PFSK-1 (cell line): Measurements from ENCODE around the gene IVL.

Experiments
- FOXP2 ChIP-seq: optimal IDR thresholded peaks from 2 replicates; pipeline ENCODE3; 2011; ENCODE audit warnings: borderline replicate concordance, control low read depth, inconsistent platforms; ENCODE audit not compliant: insufficient read depth; ENCODE audit errors: extremely low read length, extremely low read depth
- POLR2AphosphoS5 ChIP-seq: IDR thresholded peaks from 2 replicates; pipeline ENCODE4 v1.6.1; 2012; ENCODE audit warnings: low read depth, mild to moderate bottlenecking, control low read depth, low read length, moderate library complexity
- SIN3A ChIP-seq: IDR thresholded peaks from 2 replicates; pipeline ENCODE4 v1.6.1; 2012; ENCODE audit warnings: mild to moderate bottlenecking, low read length, moderate library complexity, borderline replicate concordance; ENCODE audit not compliant: insufficient read depth
- TAF1 ChIP-seq: IDR thresholded peaks from 2 replicates; pipeline ENCODE4 v1.6.1; 2012; ENCODE audit warnings: low read length, control low read depth, borderline replicate concordance; ENCODE audit not compliant: insufficient read depth
- TF ChIP-seq, protein P1 (sequence below), 2 experiments: IDR thresholded peaks; 2 replicates each; pipeline versions ENCODE4 v1.6.1 to v1.8.0; 2011 to 2012; ENCODE audit warnings: low read depth in 2 of 2, low read length in 2 of 2, control low read depth in 1 of 2, inconsistent platforms in 1 of 2, mild to moderate bottlenecking in 1 of 2, moderate library complexity in 1 of 2; ENCODE audit not compliant: insufficient read depth in 1 of 2

IVL gene

DNA sequence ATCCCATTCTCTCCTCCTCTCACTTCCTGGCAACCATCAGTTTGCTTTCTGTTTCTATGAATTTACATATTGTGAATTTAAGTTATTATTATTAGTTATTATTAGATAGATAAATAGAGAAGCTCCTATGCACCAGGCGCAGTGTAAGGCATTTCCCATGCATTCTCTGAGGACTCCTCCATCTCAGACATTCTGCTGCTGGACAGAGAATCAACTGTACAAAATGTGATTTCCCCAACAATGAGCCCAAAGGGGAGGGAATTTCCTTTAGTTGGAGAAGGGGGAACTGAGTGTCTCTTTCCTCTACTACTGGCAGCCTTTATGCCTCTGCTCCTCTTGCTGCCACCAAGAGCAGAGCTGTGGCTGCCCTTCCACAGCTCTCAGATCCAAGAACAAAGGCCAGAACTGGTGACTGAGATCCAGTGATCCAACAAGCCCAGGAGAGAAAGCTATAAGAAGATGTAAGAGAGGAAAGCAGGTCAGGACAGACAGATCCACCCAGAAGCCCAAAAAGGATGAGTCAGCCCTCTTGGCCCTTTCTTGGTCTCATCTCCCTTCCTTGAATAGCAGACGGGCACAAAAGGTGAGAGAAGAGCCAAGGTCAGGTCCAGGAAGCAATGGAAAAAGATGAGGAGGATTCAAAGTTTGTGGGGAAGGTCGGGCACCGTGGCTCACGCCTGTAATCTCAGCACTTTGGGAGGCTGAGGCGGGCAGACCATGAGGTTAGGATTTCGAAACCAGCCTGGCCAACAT lies 3.5 kb upstream of the IVL start:
- TF ChIP-seq TAF1 = no peak
- TF ChIP-seq POLR2AphosphoS5 = no peak
- TF ChIP-seq, protein P1, sequence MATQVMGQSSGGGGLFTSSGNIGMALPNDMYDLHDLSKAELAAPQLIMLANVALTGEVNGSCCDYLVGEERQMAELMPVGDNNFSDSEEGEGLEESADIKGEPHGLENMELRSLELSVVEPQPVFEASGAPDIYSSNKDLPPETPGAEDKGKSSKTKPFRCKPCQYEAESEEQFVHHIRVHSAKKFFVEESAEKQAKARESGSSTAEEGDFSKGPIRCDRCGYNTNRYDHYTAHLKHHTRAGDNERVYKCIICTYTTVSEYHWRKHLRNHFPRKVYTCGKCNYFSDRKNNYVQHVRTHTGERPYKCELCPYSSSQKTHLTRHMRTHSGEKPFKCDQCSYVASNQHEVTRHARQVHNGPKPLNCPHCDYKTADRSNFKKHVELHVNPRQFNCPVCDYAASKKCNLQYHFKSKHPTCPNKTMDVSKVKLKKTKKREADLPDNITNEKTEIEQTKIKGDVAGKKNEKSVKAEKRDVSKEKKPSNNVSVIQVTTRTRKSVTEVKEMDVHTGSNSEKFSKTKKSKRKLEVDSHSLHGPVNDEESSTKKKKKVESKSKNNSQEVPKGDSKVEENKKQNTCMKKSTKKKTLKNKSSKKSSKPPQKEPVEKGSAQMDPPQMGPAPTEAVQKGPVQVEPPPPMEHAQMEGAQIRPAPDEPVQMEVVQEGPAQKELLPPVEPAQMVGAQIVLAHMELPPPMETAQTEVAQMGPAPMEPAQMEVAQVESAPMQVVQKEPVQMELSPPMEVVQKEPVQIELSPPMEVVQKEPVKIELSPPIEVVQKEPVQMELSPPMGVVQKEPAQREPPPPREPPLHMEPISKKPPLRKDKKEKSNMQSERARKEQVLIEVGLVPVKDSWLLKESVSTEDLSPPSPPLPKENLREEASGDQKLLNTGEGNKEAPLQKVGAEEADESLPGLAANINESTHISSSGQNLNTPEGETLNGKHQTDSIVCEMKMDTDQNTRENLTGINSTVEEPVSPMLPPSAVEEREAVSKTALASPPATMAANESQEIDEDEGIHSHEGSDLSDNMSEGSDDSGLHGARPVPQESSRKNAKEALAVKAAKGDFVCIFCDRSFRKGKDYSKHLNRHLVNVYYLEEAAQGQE (IDR thresholded peaks at IDR 0.05; ENCODE audit: insufficient read depth in 1 of 2, low read depth in 2 of 2, low read length in 2 of 2) = no peak
- TF ChIP-seq FOXP2 = no peak
- TF ChIP-seq SIN3A = no peak

DNA sequence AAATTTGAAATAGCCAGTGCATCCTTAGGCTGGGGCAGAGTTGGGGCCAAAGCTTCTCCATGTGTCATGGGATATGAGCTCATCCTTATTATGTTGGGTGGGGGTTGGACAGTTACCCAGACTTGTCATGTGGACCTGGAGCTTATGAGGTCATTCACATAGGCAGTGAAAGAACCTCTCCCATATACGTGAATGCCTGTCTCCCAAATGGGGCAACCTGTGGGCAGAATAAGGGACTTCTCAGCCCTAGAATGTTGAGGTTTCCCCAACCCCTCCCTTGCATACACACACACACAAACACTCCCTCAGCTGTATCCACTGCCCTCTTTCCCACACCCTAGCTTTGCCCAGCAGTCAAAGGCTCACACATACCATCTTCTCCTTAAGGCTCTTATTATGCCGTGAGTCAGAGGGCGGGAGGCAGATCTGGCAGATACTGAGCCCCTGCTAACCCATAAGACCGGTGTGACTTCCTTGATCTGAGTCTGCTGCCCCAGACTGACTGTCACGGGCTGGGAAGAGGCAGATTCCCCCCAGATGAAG lies 2.3 kb upstream of the IVL start:
- no peak for TF ChIP-seq FOXP2
- TF ChIP-seq SIN3A = no peak
- no peak for TF ChIP-seq TAF1
- no peak for TF ChIP-seq POLR2AphosphoS5
- TF ChIP-seq, protein P1 (IDR thresholded peaks at IDR 0.05; ENCODE audit: insufficient read depth in 1 of 2, low read depth in 2 of 2, low read length in 2 of 2) = no peak

DNA sequence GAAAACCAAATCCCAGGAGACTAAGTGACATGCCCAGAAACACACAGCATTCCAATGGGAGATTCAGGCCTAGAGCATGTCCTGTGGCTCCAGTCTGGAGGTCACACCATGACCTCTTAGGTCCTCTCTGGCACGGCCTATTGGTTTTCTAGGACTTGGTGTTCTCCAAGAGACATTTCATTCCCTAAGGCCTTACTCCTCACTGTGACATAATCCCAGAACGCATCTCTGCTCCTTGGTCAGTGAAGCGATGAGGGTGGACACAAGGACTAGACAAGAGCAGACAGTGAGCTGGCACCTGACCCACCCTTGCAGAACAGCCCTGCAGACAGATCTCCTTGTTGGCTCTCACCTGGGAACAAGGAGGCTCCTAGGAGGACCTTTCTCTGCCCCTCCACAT lies 860 bp downstream of the IVL start:
- no peak for TF ChIP-seq TAF1
- TF ChIP-seq POLR2AphosphoS5 = no peak
- TF ChIP-seq, protein P1 (IDR thresholded peaks at IDR 0.05; ENCODE audit: insufficient read depth in 1 of 2, low read depth in 2 of 2, low read length in 2 of 2) = no peak
- no peak for TF ChIP-seq SIN3A
- TF ChIP-seq FOXP2 = no peak

DNA sequence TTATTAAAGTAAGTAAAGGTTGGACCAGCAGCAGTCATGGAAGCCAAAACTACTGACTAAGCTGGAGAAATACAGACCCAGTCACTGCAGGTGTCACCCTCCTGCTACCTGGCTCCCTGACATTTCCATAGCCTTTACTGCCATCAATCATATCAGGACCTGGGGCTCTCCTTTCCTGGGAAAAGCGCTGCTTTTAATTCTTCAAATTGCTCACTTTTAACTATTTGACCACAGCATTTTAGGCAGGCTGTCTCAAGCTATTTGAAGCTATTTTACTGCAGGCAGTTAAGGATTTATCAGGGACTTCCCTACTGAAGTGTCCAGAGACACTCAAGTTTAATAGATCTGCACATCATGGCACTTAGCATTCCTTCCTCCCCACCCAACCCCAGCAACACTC lies 4.1 kb downstream of the IVL start:
- no peak for TF ChIP-seq SIN3A
- TF ChIP-seq TAF1 = no peak
- no peak for TF ChIP-seq FOXP2
- TF ChIP-seq, protein P1 (IDR thresholded peaks at IDR 0.05; ENCODE audit: insufficient read depth in 1 of 2, low read depth in 2 of 2, low read length in 2 of 2) = no peak
